HG02943 (cell line): ENCODE measurements around the gene EMSY.
"Not testable (repeated sequence)": the region's sequence is repeated elsewhere in the genome, so short reads cannot be mapped to it uniquely, and the experiment has no call there.

ENCODE experiments used
- ATAC-seq: cut with Tn5 transposase; IDR thresholded peaks from one replicate; pipeline ENCODE4 v1.9.1; 2021; ENCODE audit warnings: mild to moderate bottlenecking, low read depth, moderate library complexity; ENCODE audit not compliant: unreplicated experiment

EMSY gene

GRCh38 chr11:76589964-76590950, 145.4 kb downstream of the EMSY start:
- no peak for ATAC-seq

GRCh38 chr11:76591416-76591815, 146.6 kb downstream of the EMSY start:
- ATAC-seq: no peak

- ATAC-seq: no peak
These were observed 147.5 kb downstream of the EMSY start for GRCh38 chr11:76592025-76592914.

GRCh38 chr11:76592961-76593360, 148.1 kb downstream of the EMSY start:
- ATAC-seq: no peak

GRCh38 chr11:76595091-76595490, 150.3 kb downstream of the EMSY start:
- not testable (repeated sequence) for ATAC-seq

- no peak for ATAC-seq
These were observed 151.8 kb downstream of the EMSY start for GRCh38 chr11:76596652-76597051.

- ATAC-seq: no peak
These were observed 153.0 kb downstream of the EMSY start for GRCh38 chr11:76597533-76598425.

- no peak for ATAC-seq
These were observed 153.6 kb downstream of the EMSY start for GRCh38 chr11:76598426-76598839.

- ATAC-seq: no peak
These were observed 154.5 kb downstream of the EMSY start for GRCh38 chr11:76599041-76600013.

GRCh38 chr11:76600124-76600655, 155.4 kb downstream of the EMSY start:
- ATAC-seq: no peak

- no peak for ATAC-seq
These were observed 156.5 kb downstream of the EMSY start for GRCh38 chr11:76601272-76601671.

- ATAC-seq: no peak
These were observed 156.9 kb downstream of the EMSY start for GRCh38 chr11:76601724-76602123.

GRCh38 chr11:76602431-76602861, 157.6 kb downstream of the EMSY start:
- ATAC-seq: no peak
